ENCODE data around the gene C13orf46.
"Not testable (repeated sequence)": the region's sequence is repeated elsewhere in the genome, so short reads cannot be mapped to it uniquely, and the experiment has no call there.

The C13orf46 gene

GRCh38 chr13:113991676-113992179 is 17.9 kb upstream of the C13orf46 start:
- no peak for DNase-seq

GRCh38 chr13:113991191-113991669 is 17.4 kb upstream of the C13orf46 start:
- no peak for DNase-seq

DNA sequence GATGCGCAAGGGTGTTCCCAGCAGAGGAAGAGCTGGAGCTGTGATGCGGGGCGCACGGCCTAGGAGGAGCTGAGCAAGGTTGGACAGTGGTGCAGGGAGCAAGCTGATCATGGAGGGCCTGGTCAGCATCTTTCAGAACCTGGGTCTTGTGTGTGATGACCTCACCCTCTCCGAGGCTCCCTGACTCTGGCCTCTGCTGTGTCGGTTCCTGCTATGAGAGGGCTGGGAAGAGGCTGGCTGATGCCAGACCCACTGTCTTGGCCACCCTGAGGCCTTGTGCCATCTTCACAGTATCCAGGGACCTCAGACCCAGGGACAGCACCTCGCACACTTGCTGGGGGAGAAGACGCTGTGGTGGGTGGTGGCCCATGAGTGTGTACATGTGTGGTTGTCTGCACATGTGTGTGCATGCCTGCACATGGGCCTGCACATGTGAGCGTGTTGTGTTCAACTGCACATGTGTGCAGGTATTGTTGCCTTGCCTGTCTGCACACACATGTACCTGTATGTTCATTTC is 16.5 kb upstream of the C13orf46 start:
- DNase-seq, result no peak

DNA sequence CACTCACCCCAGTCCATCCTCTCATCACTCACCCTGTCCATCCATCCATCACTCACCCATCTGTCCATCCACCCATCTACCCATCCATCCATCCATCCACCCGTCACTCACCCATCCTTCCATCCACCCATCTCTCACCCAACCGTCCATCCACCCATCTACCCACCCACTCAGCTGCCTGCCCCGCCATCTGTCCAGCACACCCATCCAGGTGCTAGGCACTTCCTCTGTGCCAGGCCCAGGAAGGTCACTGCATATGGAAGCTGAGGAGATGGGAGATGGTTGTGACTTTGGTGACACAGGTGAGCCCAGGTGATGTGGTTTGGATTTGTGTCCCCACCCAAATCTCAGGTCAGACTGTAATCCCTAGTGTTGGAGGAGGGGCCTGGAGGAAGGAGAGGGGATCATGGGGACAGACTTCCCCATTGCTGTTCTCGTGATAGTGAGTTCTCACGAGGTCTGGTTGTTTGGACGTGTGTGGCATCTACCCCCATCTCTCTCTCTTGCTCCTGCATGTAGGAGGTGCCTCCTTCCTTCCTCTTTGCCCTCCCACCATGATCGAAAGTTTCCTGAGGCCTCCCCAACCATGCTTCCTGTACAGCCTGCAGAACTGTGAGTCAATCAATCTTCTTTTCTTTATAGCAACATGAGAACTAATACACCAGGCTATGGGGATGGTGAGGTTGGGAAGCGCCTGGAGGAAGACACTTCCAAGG is 15.9 kb upstream of the C13orf46 start:
- no peak for DNase-seq

DNA sequence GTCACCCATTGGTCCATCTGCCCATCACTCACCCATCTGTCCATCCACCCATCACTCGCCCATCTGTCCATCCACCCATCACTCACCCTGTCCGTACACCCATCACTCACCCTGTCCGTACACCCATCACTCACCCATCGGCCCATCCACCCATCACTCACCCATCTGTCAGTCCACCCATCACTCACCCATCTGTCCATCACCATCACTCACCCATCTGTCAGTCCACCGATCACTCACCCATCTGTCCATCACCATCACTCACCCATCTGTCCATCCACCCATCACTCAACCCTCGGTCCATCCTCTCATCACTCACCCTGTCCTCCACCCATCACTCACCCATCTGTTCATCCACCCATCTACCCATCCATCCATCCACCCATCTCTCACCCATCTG is 15.0 kb upstream of the C13orf46 start:
- DNase-seq, result not testable (repeated sequence)

GRCh38 chr13:113982296-113982661 is 8.4 kb upstream of the C13orf46 start:
- DNase-seq, result no peak

DNA sequence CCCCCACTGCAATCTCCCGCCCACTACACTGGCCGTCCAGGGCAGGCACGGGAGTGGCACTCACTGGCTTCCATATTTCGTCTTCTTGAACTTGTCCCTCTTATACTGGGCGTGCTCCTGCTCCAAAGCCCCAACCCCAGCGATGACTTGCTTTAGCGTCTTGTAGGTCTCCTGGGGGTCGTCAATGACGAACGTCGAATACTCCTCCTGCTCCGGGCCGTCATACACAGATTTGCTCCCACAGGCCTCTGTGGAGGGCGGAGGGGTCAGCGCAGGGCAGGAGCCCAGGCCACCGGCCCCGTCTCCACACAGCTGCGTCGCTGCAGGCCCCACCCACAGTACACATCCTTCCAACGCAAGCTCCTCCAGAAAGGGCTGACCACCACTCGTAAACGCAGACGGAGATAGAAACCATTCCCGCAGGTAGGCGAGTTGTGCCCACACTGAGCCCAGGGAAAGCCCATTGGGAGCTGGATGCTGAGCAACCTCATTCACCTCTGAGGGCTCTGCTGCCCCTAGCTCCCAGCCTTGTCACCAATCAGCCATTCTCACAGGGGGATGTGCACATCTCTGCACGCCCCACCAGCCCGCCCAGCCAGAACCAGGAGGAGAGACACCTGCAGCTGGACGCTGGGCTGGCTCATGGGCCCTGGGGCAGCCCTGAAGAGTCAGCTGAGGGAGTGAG is 7.9 kb upstream of the C13orf46 start:
- DNase-seq, result no peak

DNA sequence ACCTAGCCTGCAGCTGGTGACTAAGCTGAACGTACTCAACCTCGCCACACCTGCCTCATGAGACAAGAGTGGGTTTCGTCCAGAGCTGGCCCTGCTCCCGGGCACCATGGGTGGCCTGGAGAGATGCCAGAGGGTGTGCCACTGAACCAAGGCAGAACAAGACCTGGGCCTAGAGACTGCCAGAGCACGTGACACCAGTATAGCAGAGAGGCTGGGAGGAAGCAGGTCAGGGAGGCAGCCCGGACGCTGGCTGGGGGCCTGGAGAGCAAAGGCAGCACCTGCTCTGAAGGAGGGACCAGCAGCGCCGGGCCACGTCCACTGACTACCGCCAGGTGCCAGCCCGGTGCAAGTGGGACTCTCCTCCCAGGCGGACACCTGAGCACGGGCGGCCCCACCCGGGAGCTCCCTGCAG is 7.3 kb upstream of the C13orf46 start:
- no peak for DNase-seq

DNA sequence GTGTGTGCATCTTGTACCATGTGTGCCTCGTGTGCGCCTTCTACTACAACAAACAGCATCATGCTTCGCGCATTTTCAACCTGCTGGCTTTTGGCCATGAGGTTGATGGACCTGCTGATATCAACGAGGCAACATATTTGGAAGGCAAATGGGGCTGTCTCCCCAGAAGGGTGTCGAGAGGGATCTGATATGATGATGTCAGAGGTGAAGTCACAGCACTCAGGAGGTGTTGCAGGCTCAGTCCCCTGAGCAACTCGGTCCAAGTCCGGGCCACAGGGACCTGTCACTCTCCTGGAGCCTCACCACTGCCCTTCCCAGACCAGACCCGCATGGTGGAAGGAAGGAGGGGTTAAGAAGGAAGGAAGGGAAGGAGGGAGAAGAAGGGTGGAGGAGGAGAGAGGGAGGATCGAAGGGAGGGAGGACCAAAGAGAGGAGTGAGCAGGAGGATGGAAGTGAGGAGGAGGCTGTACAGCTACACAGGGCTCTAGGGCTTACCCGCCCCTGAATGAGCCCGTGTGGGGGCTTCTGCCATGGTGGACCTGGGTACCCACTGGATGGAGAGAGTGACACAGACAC is 6.7 kb upstream of the C13orf46 start:
- no peak for DNase-seq

GRCh38 chr13:113979791-113980471 is 6.1 kb upstream of the C13orf46 start:
- DNase-seq, result no peak

- DNase-seq, result no peak
Observed at GRCh38 chr13:113978741-113979481, 5.0 kb upstream of the C13orf46 start.

DNA sequence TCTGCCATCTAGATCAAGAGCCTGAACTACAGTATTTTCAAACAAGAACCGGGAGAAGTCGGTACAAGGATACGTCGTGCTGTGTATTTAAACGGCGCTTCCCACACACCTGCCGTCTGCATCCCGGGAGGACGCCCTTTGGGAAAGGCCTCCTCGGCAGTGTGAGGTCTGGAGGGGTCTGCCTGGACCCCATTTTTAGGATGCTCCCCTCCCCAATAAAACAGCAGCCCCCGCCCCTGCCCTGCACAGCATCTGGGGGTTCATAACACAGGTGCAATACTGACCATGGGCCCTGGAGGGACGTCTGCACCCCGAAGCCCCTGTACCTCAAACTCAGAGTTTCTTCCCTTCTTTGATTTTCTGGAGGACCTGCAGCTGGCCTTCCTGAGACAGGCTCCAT is 4.1 kb upstream of the C13orf46 start:
- DNase-seq, result no peak

- DNase-seq, result no peak
Observed at GRCh38 chr13:113976711-113977684, 3.1 kb upstream of the C13orf46 start.

DNA sequence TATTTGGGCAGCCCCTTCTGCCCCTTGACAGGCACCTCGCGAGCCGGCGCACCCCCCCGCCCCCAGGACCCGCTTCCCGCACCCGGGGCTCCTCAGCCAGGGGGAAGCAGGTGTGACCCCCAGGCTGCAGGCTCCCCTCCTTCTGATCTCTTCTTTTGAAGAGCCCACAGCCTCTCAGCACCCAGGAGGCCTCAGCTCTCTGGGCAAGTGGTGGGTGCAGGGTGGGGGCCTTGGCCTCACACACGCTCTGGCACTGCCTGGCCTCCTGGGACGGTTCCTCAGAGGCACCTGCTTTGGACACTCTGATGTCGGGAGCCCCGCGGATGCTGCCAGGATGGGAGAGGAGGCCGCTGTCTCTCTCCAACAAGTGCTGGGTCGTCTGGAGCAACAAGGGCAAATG is 1.5 kb upstream of the C13orf46 start:
- DNase-seq, result no peak

DNA sequence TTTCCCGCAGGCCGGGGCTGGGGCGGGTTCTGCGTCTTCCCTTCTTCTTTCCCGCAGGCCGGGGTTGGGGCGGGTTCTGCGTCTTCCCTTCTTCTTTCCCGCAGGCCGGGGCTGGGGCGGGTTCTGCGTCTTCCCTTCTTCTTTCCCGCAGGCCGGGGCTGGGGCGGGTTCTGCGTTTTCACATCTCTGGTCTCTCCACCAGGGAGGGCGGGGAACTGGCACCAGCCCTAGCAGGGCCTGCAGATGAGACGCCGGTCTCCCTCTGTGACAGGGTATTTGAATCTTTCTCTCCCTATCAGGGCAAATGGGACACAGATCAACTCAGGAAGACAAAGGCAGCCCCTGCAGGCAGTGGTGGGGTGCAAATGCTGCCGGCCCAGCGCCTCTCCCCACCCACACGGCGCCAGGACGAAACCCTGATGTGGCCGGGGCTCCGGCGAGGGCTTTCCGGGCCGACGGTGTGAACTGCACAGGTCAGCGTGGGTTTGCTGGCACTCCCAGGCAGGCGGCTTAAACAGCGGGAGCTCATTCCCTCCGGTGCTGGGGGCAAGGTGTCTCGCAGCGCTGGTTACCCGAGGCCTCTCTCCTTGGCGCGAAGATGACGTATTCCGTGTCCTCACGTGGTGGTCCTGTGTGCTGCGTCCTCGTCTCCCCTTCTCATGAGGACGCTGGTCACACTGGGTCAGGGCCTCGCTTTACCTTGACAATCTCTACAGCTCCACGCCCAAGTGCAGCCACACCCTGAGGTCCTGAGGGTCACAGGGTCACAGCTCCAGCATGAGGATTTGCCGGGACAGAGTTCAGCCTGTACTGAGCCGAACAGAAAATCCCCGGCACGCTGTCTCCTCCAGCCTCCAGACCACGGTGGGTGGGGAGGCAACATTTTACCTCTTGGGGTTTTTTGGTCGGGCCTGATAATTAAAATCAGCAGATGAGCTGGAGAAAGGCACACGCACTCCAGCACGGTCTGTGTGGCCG is 717 bp upstream of the C13orf46 start:
- DNase-seq, result no peak

GRCh38 chr13:113972451-113973217 is 1.2 kb downstream of the C13orf46 start:
- no peak for DNase-seq

- DNase-seq, result no peak
Observed at GRCh38 chr13:113971471-113972231, 2.2 kb downstream of the C13orf46 start.

GRCh38 chr13:113970810-113971470 is 2.9 kb downstream of the C13orf46 start:
- DNase-seq, result no peak
